Measurements from ENCODE around the gene AKNA.

DNA sequence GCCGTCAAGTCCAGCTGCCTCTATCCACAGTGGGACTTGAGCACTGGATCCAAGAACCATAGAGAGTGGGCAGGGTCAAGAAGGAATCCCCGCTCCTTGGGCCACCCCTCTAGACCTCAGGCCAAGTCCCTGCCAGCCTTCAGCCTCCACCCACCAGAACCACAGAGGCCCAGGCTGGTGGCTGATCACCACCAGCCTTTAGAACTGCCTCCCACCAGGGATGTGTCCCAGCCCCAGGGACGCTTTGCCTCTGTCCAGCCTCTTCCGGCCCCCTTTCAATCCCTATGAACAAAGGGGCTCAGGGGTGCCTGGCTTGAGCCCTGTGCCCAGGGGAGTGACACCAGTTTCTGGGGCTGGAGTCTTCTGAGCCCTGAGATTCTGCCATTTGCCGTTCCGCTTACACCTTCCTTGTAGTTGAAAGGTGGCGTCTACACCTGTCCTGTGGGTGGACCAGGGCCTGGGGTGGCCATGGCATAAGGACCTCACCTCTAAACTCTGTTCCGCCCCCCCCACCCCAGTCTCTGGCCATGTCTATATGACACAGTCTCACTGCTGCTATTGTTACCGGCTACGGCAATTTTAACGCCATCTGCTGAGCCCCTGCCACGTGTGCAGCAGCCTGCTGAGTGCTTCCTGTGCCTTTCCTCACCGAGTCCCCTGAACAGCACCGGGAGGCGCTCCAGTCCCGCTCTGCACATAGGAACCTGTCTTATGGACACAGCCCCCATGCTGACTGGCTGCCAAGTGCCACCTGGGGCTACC lies 100.6 kb downstream of the AKNA start:
- TF ChIP-seq, protein P1, sequence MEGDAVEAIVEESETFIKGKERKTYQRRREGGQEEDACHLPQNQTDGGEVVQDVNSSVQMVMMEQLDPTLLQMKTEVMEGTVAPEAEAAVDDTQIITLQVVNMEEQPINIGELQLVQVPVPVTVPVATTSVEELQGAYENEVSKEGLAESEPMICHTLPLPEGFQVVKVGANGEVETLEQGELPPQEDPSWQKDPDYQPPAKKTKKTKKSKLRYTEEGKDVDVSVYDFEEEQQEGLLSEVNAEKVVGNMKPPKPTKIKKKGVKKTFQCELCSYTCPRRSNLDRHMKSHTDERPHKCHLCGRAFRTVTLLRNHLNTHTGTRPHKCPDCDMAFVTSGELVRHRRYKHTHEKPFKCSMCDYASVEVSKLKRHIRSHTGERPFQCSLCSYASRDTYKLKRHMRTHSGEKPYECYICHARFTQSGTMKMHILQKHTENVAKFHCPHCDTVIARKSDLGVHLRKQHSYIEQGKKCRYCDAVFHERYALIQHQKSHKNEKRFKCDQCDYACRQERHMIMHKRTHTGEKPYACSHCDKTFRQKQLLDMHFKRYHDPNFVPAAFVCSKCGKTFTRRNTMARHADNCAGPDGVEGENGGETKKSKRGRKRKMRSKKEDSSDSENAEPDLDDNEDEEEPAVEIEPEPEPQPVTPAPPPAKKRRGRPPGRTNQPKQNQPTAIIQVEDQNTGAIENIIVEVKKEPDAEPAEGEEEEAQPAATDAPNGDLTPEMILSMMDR (IDR thresholded peaks at IDR 0.05), result no peak
- no peak for TF ChIP-seq POLR2AphosphoS5 (IDR thresholded peaks at IDR 0.05; ENCODE audit: low read depth, low read length)
